22Rv1 (cell line): ENCODE results near the gene HIF1AN.

Experiments used
- H3K27ac ChIP-seq: fragments of 450-650 bp; 2 replicates; pipeline ENCODE4 v1.5.1; 2017
- CTCF ChIP-seq: fragments of 450-650 bp; IDR thresholded peaks from 2 replicates; pipeline ENCODE4 v1.5.1; 2017; ENCODE audit warnings: mild to moderate bottlenecking
- ZFX ChIP-seq: fragments of 450-650 bp; IDR thresholded peaks from 2 replicates; pipeline ENCODE4 v1.6.1; 2017; ENCODE audit warnings: antibody characterized with exemption, borderline replicate concordance

Gene HIF1AN

GRCh38 chr10:100607439-100607838, 71.7 kb downstream of the HIF1AN start:
- H3K27ac ChIP-seq = no peak overlapping the region
- TF ChIP-seq CTCF = no peak
- no peak for TF ChIP-seq ZFX
